ENCODE results near the gene ESR1.

Gene ESR1

DNA sequence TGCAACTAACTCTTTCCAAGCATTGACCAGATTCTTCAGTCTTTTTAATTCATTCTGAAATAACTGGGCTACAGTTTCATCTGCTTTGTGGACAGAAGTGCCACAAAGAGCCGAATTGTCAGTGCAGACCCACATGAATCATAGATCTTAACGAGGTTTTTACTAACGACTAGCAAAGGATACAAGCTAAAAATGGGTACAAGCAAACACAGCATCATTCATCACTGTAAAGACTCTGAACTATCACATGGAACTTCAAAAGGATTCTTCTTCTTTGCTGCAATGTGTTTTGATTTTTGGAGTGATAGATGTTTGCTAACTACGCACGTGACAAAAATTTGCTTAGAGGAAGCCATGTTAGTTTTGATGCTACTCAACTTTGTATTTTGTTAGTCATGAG, 227.1 kb downstream of the ESR1 start:
- no peak overlapping the region for H3K27ac ChIP-seq
- H3K36me3 ChIP-seq (replicated peaks) = no peaks in the 10 kb centered on the region
- no peak for DNase-seq
- H3K27me3 ChIP-seq (replicated peaks) = no peaks in the 10 kb centered on the region
- in situ Hi-C loops (cut with HindIII; ENCODE audit: low pct_ligation_motif_present, low sequenced_read_pairs) = no loop called here
- no peak overlapping the region for H3K4me3 ChIP-seq (ENCODE audit: low read depth, low read length)
- TF ChIP-seq, protein P1, sequence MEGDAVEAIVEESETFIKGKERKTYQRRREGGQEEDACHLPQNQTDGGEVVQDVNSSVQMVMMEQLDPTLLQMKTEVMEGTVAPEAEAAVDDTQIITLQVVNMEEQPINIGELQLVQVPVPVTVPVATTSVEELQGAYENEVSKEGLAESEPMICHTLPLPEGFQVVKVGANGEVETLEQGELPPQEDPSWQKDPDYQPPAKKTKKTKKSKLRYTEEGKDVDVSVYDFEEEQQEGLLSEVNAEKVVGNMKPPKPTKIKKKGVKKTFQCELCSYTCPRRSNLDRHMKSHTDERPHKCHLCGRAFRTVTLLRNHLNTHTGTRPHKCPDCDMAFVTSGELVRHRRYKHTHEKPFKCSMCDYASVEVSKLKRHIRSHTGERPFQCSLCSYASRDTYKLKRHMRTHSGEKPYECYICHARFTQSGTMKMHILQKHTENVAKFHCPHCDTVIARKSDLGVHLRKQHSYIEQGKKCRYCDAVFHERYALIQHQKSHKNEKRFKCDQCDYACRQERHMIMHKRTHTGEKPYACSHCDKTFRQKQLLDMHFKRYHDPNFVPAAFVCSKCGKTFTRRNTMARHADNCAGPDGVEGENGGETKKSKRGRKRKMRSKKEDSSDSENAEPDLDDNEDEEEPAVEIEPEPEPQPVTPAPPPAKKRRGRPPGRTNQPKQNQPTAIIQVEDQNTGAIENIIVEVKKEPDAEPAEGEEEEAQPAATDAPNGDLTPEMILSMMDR (IDR thresholded peaks at IDR 0.05; ENCODE audit: low read depth, low read length, missing control alignments) = no peak

DNA sequence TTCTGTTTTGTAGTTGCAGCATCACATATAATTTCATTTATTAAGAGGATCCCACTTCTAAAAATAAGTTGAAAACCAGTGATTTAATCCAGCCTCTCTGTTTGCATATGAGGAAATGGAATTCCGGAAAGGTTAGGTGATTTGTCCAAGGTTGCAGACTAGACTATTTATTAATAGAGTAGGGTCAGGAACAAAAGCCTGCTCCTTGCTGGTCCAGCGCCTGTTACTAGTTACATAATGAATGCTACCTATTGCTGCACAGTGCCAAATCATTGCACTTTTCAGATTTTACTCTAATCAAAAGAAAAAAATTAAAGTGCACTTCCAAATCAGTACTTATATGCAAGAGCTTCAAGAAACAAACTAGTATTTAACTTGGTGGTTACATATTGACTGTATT, 238.6 kb downstream of the ESR1 start:
- Histone ChIP-seq H3K27ac (no peak overlapping the region), H3K27me3 (replicated peaks) (no peaks in the 10 kb centered on the region), H3K4me3 (ENCODE audit: low read depth, low read length) (no peak overlapping the region), H3K36me3 (replicated peaks) (no peaks in the 10 kb centered on the region)
- in situ Hi-C loops (cut with HindIII; ENCODE audit: low pct_ligation_motif_present, low sequenced_read_pairs) = no loop called here
- DNase-seq = no peak
- TF ChIP-seq, protein P1 (IDR thresholded peaks at IDR 0.05; ENCODE audit: low read depth, low read length, missing control alignments) = no peak

DNA sequence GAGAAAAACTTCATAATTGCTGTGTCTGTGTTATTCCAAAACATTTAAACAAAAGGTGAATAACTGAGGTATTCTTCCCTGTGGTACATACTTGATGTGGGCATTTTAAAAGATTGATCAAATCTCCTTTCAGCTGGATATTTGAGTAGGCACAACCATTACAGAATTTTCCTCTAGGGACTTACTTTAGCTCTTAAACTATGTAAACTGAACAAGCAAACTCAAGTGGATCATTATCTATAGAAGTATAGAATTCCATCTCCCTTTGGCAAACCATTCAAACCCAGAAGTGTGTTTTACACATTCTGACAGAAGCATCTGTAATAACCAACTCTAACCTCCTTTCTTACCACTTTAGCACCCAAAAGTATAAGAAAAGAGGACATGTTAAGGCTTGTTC, 241.4 kb downstream of the ESR1 start:
- Histone ChIP-seq H3K4me3 (ENCODE audit: low read depth, low read length) (no peak overlapping the region), H3K36me3 (replicated peaks) (no peaks in the 10 kb centered on the region), H3K27me3 (replicated peaks) (no peaks in the 10 kb centered on the region), H3K27ac (no peak overlapping the region)
- DNase-seq = no peak
- in situ Hi-C loops (cut with HindIII; ENCODE audit: low pct_ligation_motif_present, low sequenced_read_pairs) = no loop called here
- TF ChIP-seq, protein P1 (IDR thresholded peaks at IDR 0.05; ENCODE audit: low read depth, low read length, missing control alignments) = no peak

DNA sequence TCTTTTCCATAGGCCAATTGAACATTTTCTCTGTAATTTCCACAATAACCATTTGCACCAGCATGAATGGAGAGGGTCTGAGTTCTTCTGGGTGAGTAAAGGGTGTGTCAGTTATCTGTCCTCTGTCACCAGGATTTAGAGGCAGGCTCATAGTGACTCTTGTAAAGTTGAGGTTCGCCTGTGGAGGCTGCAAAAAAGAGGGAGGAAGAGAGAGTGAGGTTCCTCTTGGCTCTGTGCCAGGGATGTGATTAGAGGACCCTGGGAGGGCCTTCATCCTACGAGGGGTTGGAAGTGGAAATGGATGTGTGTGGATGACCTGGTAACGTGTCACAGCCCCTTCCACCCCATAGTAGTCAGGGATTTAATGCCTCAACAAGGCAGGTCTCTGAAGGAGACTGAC, 242.0 kb downstream of the ESR1 start:
- Histone ChIP-seq H3K4me3 (ENCODE audit: low read depth, low read length) (no peak overlapping the region), H3K36me3 (replicated peaks) (no peaks in the 10 kb centered on the region), H3K27ac (no peak overlapping the region), H3K27me3 (replicated peaks) (no peaks in the 10 kb centered on the region)
- no peak for DNase-seq
- TF ChIP-seq, protein P1 (IDR thresholded peaks at IDR 0.05; ENCODE audit: low read depth, low read length, missing control alignments) = no peak
- in situ Hi-C loops (cut with HindIII; ENCODE audit: low pct_ligation_motif_present, low sequenced_read_pairs) = no loop called here

DNA sequence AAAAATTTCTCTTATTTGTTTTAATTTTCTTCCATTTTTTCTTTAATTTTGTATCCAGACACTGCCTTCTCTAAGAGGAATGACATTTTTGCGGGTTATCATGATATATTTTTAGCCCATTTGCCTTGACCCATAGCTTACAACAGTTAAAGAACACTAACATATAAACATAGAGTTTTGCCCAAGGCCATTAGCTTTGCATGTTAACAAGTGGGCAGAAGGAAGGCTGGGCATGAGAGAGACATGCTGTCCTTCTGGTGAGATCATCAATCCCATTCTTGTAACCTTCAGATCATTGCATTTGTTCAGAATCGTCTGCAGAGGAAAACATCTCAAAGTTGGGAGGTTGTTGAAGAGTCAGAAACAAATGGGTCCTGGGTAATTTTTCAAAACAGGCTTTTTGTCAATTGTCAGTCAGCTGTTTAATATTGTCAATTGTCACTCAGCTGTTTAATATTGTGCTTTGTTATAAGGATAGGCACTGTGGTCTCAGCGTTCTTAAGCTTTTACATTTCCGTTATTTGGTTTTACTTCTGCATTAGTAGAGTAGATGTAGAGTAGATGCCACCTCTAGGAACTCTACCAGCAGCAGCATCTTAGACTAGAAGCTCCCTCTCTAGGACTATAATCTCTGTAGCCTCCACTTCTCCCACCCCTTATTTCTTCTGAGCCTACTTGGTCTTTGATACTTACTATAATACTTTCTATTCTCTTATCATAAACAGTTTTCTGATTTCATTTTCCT, 243.1 kb downstream of the ESR1 start:
- no peak overlapping the region for H3K27ac ChIP-seq
- in situ Hi-C loops (cut with HindIII; ENCODE audit: low pct_ligation_motif_present, low sequenced_read_pairs) = no loop called here
- H3K36me3 ChIP-seq (replicated peaks) = no peaks in the 10 kb centered on the region
- H3K27me3 ChIP-seq (replicated peaks) = no peaks in the 10 kb centered on the region
- no peak overlapping the region for H3K4me3 ChIP-seq (ENCODE audit: low read depth, low read length)
- DNase-seq = no peak
- TF ChIP-seq, protein P1 (IDR thresholded peaks at IDR 0.05; ENCODE audit: low read depth, low read length, missing control alignments) = no peak

DNA sequence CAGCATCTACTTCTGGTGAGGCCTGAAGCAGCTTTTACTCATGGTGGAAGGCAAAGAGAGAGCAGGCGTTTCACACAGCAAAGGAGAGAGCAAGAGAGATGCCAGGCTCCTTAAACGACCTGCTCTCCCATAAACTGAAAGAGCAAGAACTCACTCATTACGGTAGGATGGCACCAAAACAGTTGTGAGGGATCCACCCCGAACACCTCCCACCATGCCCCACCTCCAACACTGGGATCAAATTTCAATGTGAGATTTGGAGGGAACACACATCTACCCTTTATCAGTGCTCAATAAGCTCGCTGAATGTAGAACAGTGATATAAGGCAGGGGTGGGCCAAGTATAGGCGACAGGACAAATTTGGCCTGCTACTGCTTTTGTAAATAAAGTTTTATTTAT, 244.6 kb downstream of the ESR1 start:
- TF ChIP-seq, protein P1 (IDR thresholded peaks at IDR 0.05; ENCODE audit: low read depth, low read length, missing control alignments) = no peak
- DNase-seq = no peak
- no peaks in the 10 kb centered on the region for H3K36me3 ChIP-seq (replicated peaks)
- in situ Hi-C loops (cut with HindIII; ENCODE audit: low pct_ligation_motif_present, low sequenced_read_pairs) = no loop called here
- no peak overlapping the region for H3K27ac ChIP-seq
- H3K27me3 ChIP-seq (replicated peaks) = no peaks in the 10 kb centered on the region
- no peak overlapping the region for H3K4me3 ChIP-seq (ENCODE audit: low read depth, low read length)

Measured in brain microvascular endothelial cell (primary cell).